ENCODE data around the gene RSPO1.
"Not testable (repeated sequence)": the region's sequence is repeated elsewhere in the genome, so short reads cannot be mapped to it uniquely, and the experiment has no call there.

RSPO1 gene

GRCh38 chr1:37614105-37614504 is 20.6 kb downstream of the RSPO1 start:
- no peak for DNase-seq

DNA sequence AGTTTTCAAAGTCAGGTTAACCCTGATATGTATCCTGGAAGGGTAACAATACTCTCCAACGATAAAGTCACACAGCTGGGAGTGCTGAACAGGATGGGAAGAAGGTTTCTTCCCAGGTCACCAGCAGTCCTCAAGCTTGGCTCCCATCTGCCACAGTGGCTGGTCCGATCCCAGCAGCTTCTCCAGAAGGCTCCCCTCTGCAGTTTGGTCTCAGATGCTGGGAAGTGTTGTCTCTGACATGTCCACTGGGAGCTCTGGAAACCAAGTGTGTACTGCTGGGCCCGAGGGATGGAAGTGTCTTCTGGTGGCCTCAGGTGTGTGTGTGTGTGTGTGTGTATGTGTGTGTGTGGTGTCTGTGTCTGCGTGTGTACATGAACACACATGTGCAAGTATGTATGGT is 22.5 kb downstream of the RSPO1 start:
- DNase-seq, result no peak

DNA sequence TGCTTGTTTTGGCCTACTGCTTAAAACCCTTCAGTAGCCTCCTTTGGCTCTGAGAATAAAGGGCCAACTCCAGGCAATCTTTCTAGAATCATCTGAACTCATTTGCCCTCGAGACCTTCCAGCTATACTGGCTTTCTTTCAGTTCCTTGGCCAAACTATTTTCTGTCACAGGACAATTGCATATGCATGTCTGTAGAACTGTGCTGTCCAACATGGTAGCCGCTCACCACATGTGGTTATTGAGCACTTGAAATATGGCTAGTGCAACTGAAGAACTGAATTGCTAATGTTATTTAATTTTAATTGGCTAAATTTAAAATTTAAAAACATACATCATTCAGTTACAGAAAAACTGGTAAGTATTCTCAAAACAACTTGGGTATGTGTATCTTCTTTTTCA is 24.7 kb downstream of the RSPO1 start:
- DNase-seq, result no peak

GRCh38 chr1:37609002-37609401 is 25.7 kb downstream of the RSPO1 start:
- no peak for DNase-seq

- DNase-seq, result no peak
Observed at GRCh38 chr1:37606481-37607263, 28.0 kb downstream of the RSPO1 start.

- DNase-seq, result no peak
Observed at GRCh38 chr1:37605806-37606474, 28.8 kb downstream of the RSPO1 start.

DNA sequence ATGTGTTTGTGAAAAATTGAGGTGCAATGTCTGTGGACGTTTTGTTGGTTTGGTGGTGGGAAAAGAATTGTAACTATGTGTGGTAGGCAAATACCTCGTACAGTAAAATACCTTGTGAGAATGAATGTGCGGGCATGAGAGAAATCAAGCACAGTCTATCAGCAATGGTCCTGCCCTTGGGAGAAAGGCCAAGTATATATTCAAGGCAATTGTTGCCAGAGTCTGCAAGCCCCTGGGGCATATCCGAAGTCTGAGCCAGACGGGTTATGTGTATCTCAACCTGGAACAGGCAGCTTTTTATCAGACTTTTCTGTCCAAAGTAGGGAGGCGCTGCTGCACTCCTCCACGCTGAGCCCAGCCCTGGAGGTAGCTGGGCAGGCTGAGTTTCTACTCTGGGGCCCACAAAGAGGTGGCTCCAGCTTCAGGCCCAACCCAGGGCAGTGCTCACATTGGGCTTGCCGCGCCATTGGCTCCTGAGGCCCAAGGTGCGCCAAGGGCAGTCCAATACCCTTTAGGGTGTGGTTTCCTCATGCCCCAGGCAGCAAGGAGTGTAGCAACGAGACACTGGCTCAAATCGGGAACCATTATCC is 29.5 kb downstream of the RSPO1 start:
- no peak for DNase-seq

- peak in 1 of 2 experiments; percentile 18 for DNase-seq
Observed at GRCh38 chr1:37602750-37603694, 31.7 kb downstream of the RSPO1 start.

DNA sequence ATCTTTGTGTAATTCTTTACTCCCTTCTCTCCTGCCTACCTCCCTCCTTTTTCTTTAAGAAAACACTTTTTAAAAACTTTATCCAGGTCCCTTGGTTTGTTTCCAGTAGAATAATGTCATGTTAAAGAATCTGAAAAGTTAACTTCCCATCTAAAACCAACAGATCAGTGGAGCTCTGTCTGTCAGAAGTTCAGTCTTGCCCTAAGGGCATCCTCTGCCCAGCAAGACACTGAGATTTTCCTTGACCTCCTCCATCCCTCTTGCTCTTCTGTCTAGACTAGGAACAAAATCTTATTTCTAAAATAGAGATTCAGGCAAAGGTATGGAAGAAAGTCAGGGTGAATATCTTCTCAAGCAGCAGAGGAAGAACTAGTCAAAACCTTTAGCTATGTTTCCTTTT is 33.3 kb downstream of the RSPO1 start:
- DNase-seq, result no peak

DNA sequence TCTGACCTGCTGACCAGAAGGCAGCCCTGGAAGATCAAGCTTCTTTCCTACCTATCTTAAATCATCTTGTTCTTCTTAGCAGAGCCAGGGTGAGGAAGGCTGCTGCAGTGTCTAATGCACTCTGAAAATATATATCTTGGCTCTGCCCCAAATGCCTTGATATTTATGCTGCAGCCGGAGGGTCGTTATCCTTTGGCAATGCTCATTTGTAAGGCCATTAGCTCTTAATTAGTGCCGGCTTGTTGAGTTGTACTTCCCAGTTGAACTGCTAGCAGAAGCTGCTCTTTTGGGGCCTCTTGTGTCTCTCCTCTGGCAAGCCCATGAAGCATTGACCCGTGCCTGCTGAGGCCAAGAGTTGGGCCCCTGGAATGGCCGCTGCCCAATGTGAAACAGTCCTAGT is 34.8 kb downstream of the RSPO1 start:
- no peak for DNase-seq

- no peak for DNase-seq
Observed at GRCh38 chr1:37596182-37596667, 38.5 kb downstream of the RSPO1 start.

DNA sequence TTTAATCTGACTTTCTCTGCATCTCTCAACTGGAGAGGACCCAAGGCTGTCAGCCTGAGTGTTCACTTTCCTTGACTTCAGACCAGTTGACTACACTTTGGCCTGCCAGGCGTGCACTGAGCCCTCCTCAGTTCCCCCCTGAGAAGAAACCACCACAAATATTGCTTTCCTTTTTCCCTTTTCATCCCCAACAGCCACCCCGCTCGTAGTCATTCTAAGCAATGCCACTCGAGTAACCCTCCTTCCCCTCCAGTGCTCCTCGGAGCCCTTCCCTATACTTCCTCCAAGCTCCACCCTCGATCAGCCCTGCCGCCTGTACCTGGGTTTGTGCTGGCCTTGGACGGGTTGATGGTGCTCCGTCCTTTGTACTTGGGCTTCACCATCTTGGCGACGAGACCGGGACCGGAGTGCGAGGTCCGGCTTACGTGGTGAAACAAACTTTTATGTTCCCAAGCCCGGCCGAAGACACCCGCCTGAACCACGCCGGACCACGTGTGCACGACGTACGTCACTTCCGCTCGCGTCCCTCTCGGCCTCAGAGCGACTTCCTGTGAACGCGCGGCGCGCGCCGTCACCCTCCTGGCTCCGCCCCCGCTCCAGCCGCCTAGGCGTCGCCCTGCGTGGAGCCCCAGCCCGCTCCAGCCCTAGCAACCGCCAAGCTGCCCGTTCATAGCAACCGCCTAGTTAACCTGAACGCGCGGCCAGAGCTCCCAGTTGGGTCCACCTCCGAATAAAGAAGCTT is 39.1 kb downstream of the RSPO1 start, which contains the start of gene GNL2:
GNL2 (minus strand) TSS at position 498 of the 742 bp plus-strand sequence; CDS start at position 383, 115 bp downstream.
- peak; percentile 69 to 90 for DNase-seq

DNA sequence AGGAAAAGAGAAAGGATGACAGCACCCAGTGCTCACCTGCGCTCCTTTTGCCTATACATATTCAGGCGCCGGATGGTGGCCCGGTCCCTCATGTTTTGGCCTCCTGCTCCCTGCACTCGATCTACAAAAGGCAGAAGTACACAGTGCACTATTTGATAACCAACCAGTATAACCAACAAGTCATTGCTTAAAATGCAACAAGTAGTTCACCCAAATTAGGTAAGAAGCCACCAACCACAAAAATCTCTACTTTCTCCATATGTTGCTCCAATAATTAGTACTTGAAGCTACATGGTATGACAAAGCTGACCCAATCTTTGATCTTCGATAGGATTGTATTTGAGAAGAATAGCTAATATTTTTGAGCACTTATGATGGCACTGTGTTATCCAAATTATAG is 41.0 kb downstream of the RSPO1 start:
- no peak for DNase-seq

DNA sequence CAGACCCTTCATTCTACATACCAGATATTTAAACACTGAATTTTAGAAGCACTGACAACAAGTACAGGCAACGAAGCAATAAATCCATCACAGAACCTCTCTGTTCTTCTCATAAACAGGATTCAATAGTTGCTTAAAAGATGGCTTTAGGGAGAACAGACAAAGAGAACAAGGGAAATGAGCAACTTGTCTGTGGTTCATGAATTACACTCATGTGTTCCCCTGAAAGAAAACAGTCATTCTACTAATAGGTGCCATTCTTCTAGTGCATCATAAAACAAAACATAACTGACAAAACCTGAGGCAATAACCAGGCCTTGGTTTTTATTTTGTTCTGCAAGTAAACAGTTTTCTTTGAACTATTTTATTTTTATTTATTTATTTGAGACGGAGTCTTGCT is 45.8 kb downstream of the RSPO1 start:
- DNase-seq, result no peak

DNA sequence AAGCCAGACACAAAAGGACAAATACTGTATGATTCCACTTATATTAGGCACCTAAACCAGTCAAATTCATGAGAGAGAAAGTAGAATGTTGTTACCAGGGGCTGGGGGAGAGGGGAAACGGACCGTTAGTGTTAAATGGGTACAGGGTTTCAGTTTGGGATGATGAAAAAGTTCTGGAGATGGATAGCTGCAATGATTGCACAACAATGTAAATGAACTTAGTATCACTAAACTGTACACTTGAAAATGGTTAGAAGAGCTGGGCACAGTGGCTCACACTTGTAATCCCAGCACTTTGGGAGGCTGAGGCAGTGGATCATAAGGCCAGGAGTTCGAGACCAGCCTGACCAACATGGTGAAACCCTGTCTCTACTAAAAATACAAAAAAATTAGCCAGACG is 50.1 kb downstream of the RSPO1 start:
- not testable (repeated sequence) for DNase-seq

DNA sequence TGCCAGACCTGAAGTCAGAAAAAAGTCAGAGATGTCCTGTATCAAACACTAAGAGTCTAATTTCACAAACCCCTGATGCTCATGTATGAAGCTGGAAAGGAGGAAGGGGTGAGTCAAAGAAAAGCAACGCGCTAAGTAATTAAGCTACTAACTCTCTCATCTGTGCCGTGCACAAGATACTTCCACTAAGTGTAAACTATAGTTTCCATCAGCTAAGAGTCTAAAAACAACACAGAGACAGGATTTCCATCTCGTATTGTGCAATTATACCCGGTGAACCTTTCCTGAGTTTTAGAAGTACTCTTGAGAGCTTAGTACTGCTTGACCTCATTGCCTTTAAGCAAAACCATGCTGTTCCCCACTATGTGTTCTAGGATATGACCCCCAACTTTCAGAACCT is 59.0 kb downstream of the RSPO1 start:
- DNase-seq, result no peak

DNA sequence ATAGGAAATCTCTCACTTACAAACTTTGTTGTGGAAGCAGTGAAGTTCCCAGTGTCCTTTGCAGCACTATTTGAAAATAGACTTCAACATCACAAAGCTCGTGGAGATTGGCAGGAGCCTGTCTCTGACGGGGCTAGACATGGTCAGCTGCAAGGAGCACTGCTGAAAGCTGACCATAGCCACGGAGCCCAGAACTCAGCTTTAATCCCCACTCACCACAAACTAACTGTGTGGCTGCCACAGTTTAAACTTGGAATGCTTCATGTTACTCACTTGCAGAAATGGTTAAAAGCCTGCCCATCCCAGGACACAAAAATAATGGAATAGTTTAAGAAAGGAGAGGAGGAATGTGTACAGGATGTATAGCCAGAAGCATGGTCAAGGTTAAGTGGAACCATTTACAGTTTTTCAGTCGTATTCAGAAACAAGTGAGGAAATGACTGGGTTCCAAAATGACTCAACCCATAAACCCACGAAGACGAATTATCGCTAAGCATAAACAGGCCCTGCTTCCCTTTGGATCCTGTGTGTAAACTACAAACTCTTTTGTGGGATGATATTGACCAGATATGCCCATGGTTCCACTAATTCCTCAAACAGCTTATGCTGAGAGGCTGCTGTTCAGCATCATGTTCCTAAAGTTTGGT is 59.7 kb downstream of the RSPO1 start:
- DNase-seq, result no peak

DNA sequence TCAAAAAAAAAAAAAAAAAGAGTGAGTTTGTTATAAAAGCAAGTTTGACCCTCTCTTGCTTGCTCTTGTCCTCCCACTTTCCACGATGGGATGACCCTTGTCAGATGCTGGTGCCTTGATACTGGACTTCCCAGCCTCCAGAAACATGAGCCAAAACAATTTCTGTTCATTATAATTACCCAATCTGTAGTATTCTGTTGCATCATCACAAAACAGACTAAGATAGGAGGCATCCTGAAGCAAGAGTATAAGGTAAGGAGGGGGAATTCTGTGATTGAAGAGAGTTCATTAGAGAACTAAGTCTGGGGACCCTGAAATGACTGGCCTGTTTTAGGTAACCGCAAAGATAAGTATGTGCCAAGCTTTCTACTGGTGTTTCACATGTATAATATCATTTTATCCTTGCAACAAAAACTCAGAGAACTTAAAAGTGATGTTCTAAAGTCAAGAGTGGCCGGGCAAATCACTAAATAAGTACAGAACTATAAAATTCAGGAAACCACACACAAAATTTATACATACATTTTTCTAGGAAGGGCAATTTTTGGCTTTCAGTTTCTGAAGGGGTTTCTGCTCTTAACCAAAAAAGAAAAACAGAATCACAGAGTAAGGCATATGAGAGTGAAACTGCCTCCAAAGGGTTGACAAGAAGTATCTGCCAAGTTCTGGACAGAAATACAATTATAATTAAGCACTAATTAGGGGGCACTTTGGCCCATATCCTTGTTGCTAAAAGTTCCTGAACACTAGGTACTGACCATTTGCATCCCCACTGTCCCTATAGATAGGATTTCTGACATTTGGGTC is 64.0 kb downstream of the RSPO1 start:
- no peak for DNase-seq

DNA sequence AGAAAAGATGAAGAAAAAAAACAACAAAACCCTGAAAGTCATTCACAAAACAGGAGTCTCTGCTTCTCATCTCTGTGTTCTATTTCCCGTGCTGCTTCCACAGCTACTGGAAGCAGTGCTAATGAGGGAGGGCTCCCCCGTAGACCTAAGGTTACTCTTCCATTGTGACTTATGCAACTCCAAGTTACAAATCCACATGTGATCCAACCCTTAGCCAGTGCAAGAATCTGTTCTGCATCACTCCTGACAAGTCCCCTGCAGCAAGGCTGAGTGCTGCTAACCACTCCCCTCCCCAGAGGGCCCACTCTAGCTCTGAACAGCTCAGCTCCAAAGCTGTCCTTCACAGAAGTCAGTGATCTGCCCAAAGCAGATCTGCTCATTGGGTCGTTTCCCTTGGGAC is 67.7 kb downstream of the RSPO1 start:
- DNase-seq, result no peak

DNA sequence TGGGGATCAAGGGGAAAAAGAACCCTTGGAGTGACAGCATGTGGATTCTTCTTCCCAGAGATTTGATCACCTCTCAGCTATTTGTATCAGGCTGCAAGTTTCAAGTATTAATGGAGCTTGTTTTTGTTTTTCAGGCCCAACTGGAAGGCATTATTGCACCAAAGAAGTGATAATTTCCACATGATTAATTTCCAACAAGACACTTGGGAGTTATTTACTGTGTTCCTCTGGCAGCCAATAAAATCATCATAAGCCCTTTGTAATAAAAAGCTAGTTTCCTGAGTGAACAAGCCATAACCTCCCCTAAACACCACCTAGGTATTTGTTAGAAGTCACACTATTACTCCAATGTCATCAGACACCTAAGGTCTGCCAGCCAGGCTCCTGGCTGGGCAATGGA is 69.8 kb downstream of the RSPO1 start:
- no peak for DNase-seq

GRCh38 chr1:37562984-37563383 is 71.7 kb downstream of the RSPO1 start:
- DNase-seq, result no peak

All from SW 1271 (cell line).